ENCODE measurements around the gene IGSF9B.

IGSF9B gene

GRCh38 chr11:133921513-133921912 is 35.3 kb downstream of the IGSF9B start:
- no peak for TF ChIP-seq CTCF (IDR thresholded peaks at IDR 0.05; ENCODE audit: low read depth, low read length)
- TF ChIP-seq EZH2phosphoT487 (IDR thresholded peaks at IDR 0.05; ENCODE audit: low read depth) = no peak
- Histone ChIP-seq H3K4me3 (ENCODE audit: low read length) (no peak overlapping the region), H3K36me3 (replicated peaks; ENCODE audit: low read depth, low read length) (no peaks in the 10 kb centered on the region), H3K79me2 (ENCODE audit: low read length) (no peaks in the 10 kb centered on the region), H3K9me3 (ENCODE audit: insufficient read depth, low read length) (no peaks in the 10 kb centered on the region), H3K4me2 (ENCODE audit: low read length) (no peak overlapping the region), H3K9ac (ENCODE audit: low read length) (no peak overlapping the region), H3K27ac (ENCODE audit: low read length) (no peak overlapping the region), H3K27me3 (ENCODE audit: low read depth, low read length) (peaks cover 8% of the 10 kb centered on the region; the same call in 1 of the 2 replicates), H3K4me1 (ENCODE audit: low read length) (no peaks in the 10 kb centered on the region), H2AFZ (ENCODE audit: low read depth, low read length) (no peak overlapping the region), H4K20me1 (ENCODE audit: insufficient read depth, low read length) (no peaks in the 10 kb centered on the region)

GRCh38 chr11:133921026-133921425 is 35.7 kb downstream of the IGSF9B start:
- Histone ChIP-seq H3K27me3 (ENCODE audit: low read depth, low read length) (peaks cover 13% of the 10 kb centered on the region), H3K9ac (ENCODE audit: low read length) (no peak overlapping the region), H3K4me1 (ENCODE audit: low read length) (no peaks in the 10 kb centered on the region), H3K4me3 (ENCODE audit: low read length) (no peak overlapping the region), H3K36me3 (replicated peaks; ENCODE audit: low read depth, low read length) (no peaks in the 10 kb centered on the region), H3K27ac (ENCODE audit: low read length) (no peak overlapping the region), H4K20me1 (ENCODE audit: insufficient read depth, low read length) (no peaks in the 10 kb centered on the region), H3K79me2 (ENCODE audit: low read length) (no peaks in the 10 kb centered on the region), H2AFZ (ENCODE audit: low read depth, low read length) (no peak overlapping the region), H3K9me3 (ENCODE audit: insufficient read depth, low read length) (no peaks in the 10 kb centered on the region), H3K4me2 (ENCODE audit: low read length) (no peak overlapping the region)
- TF ChIP-seq EZH2phosphoT487 (IDR thresholded peaks at IDR 0.05; ENCODE audit: low read depth) (no peak), CTCF (IDR thresholded peaks at IDR 0.05; ENCODE audit: low read depth, low read length) (no peak)

- TF ChIP-seq CTCF (IDR thresholded peaks at IDR 0.05; ENCODE audit: low read depth, low read length) (no peak), EZH2phosphoT487 (IDR thresholded peaks at IDR 0.05; ENCODE audit: low read depth) (no peak)
- Histone ChIP-seq H3K27ac (ENCODE audit: low read length) (no peak overlapping the region), H3K9me3 (ENCODE audit: insufficient read depth, low read length) (no peaks in the 10 kb centered on the region), H3K36me3 (replicated peaks; ENCODE audit: low read depth, low read length) (no peaks in the 10 kb centered on the region), H3K4me2 (ENCODE audit: low read length) (no peak overlapping the region), H3K4me1 (ENCODE audit: low read length) (no peaks in the 10 kb centered on the region), H3K79me2 (ENCODE audit: low read length) (no peaks in the 10 kb centered on the region), H2AFZ (ENCODE audit: low read depth, low read length) (no peak overlapping the region), H4K20me1 (ENCODE audit: insufficient read depth, low read length) (no peaks in the 10 kb centered on the region), H3K4me3 (ENCODE audit: low read length) (no peak overlapping the region), H3K27me3 (ENCODE audit: low read depth, low read length) (peaks cover 19% of the 10 kb centered on the region), H3K9ac (ENCODE audit: low read length) (no peak overlapping the region)
Measured at GRCh38 chr11:133920109-133920990, 36.4 kb downstream of the IGSF9B start.

GRCh38 chr11:133919330-133920108 is 37.2 kb downstream of the IGSF9B start:
- H3K36me3 ChIP-seq (replicated peaks; ENCODE audit: low read depth, low read length) = no peaks in the 10 kb centered on the region
- H3K4me2 ChIP-seq (ENCODE audit: low read length) = no peak overlapping the region
- TF ChIP-seq EZH2phosphoT487 (IDR thresholded peaks at IDR 0.05; ENCODE audit: low read depth) (no peak), CTCF (IDR thresholded peaks at IDR 0.05; ENCODE audit: low read depth, low read length) (no peak)

More at GRCh38 chr11:133919330-133920108, 37.2 kb downstream of the IGSF9B start:
- Histone ChIP-seq H2AFZ (ENCODE audit: low read depth, low read length) (no peak overlapping the region), H3K27me3 (ENCODE audit: low read depth, low read length) (peaks cover 20% of the 10 kb centered on the region), H3K27ac (ENCODE audit: low read length) (no peak overlapping the region), H3K9ac (ENCODE audit: low read length) (no peak overlapping the region), H3K4me3 (ENCODE audit: low read length) (no peak overlapping the region), H3K79me2 (ENCODE audit: low read length) (no peaks in the 10 kb centered on the region), H3K9me3 (ENCODE audit: insufficient read depth, low read length) (no peaks in the 10 kb centered on the region), H3K4me1 (ENCODE audit: low read length) (no peaks in the 10 kb centered on the region), H4K20me1 (ENCODE audit: insufficient read depth, low read length) (no peaks in the 10 kb centered on the region)

Measured in OCI-LY3 (cell line).